Measurements from ENCODE around the gene SKI.
"Not testable (repeated sequence)": the region's sequence is repeated elsewhere in the genome, so short reads cannot be mapped to it uniquely, and the experiment has no call there.

SKI gene

DNA sequence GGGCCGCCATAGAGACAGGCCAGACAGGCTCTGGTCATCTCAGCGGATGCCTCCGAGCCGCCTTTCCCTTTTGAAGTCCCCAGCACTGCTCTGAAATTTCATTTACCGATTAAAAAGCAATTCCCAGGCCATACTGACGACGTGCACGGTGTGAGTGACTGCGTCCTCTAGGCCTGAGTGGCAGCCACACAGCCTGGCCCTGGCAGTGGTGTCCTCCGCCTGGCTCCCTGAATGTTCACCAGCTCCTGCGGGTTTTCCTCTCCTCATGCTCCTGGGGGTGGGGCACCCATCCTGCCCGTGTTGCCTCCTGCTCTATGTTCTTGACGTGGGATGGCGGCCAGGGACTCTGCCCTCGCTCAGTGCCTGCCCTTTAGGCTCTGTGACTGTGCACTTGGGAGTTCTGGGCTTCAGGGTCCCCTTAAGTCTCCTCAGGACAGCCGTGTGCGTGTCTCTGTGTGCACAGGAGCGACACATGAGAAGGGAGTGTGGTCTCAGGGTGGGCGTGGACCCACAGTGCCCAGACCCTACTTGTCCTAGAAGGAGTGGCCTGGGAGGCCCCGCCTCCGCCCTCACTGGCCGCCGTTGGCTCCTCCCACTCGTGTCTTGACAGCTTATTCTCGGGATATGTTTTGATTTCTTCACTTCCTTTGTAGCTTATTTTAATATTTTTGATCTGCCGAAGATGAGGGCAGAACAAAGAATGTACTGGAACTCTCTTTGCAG lies 3.6 kb downstream of the SKI start:
- no peak for DNase-seq

DNA sequence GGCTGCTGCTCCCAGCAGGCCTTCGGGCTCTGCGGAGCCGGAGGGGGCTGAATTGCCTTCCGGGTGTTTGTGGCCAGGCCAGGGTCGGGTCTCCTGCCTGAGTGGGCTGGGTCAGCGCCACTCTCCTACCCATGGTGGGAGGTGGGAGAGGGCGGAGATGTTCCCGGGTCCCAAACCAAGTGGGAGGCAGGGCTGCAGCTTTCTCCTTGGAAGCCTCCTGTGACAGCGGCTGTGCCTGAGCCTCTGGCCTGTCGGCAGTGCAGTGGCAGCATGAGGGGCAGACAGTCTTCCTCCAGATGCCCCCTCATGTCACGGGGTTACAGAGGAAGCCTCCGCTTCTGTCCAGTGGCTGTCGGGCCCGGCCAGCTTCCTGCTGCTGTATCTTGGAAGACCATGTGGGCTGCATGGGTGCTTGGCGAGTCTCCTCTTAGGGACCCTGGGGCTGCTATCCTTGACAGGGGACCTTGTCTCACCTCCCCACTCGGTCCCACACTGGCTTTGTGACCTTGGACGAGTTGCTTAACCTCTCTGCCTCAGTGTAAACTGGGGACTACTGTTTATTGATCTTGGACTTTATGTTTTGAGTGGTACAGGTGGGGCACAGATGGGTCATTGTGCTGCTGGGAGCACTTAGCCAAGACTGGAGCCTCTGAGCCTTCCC lies 4.3 kb downstream of the SKI start:
- DNase-seq = no peak

DNA sequence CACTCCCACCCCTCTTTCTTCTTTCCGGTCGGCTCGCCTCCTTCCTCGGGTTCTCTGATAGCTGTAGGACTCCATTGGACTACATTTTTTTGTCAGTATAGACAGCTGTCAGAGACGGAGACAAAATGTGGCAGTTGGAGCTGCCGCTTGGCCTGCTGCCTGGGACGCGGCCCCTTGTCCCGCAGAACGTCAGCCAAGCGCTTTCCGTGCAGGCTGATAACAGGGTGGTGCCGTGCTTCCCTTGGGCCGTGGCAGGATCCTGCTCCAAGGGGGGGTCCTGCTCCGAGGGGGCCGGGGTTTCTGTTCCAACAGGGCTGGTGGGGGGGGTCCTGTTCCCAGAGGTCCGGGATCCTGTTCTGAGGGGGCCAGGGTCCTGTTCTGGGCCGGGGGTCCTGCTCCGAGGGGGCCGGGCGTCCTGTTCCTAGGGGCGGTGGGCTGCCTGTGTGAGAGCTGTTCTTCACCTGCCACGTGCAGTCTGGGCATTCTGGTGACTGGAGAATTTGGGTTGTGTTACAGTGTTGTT lies 4.9 kb downstream of the SKI start:
- DNase-seq = no peak

DNA sequence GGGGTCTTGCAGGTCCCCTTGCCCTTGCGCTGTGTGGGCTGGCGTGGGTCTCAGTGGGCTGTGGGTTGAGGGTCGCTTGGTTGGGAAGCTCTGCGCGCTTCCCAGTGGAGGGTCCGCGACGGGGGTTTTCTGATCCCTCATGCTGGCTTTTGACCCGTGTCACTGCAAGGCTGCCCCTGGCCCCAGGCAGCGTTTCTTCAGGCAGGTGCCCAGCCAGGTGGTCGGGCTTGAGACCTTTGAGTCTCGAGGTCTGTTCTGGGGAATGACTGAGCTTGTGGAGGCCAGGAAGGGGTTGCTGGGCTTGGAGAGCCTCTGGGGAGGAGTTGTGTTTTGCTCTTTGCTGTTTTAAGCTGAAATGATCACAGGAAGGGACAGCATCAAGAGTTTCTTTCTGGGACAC lies 5.3 kb downstream of the SKI start:
- no peak for DNase-seq

DNA sequence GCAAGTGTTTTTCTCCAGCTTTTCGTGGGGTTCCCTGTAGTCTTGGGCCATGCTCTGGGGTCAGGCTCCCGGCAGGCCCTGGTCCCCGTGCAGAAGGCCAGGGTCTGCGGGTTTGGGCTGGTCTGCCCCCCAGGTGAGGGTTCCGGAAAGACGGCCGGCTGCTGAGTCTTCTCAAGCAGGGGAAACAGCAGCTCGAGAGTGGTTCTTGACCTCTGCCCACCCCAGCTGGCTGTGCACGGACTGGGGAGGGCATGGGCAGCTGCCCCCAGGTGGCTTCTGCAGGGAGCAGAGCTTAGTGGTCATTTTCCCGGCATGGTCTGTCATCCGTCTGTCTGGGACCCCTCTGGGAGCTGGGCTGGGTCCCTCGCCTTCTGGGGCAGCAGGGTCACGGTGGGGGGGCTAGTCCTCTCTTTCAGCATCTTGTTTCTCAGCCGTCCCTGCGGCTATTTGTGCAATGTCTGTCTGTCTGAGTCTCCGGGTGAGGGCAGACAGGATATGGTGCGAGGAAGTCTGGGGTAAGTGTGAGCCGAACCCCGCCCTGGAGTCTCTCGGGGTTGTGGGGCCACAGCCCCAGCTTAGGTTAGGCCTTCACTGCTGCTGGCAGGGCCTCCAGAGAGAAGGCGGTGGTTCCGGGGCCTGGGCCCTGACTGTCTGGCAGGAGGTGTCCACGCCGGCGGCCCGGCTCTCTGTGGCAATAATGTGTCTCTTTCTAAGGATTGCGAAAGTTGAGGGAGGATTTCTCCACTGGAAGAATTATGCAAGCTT lies 6.1 kb downstream of the SKI start:
- DNase-seq = no peak

DNA sequence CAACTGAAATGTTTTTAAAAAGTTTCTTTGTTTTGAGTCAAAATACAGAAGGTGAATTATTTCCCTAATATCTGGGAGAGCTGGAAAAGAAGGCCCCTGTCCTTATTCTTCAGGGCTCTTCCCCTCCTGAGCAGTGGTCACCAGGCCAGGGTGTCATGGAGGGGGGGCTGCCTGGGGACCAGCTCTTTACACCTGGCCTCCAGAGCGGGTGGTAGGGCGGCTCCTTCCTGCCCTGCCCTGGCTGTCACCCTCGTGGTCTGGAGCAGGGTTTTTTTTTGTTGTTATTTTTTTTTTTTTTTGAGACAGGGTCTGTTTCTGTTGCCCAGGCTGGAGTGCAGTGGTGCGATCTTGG lies 6.6 kb downstream of the SKI start:
- no peak for DNase-seq

DNA sequence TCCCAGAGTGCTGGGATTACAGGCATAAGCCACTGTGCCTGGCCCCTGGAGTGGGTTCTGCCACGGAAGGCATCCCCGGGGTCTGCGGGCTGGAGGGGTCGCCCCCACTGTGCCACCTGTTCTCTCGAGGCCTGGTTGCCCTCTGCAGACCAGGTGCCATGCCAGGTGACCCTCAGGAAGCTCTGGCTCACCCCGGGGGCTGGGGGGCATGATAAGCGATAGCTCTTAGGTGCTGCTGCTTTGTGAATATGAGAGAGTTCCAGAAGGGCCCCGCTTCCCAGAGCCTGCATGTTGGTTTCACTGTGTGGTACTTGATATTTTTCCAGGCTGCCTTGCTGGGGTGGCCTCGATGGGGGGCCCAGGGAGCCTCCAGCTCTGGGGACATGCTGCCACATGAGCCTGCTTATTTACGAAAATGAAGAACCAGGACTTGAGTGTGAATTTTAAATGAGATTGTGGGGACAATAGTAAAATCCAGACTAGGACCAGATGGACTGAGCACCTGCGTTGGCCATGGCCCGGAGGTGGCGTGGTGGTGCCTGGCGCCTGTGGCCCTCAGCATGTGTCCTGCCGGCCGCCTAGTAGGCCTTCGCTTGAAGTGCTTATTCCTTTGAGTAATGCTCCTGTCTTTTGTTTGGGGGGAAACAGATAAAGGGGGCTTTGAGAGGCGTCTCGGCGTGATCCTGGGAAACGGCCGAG lies 7.3 kb downstream of the SKI start:
- no peak for DNase-seq

DNA sequence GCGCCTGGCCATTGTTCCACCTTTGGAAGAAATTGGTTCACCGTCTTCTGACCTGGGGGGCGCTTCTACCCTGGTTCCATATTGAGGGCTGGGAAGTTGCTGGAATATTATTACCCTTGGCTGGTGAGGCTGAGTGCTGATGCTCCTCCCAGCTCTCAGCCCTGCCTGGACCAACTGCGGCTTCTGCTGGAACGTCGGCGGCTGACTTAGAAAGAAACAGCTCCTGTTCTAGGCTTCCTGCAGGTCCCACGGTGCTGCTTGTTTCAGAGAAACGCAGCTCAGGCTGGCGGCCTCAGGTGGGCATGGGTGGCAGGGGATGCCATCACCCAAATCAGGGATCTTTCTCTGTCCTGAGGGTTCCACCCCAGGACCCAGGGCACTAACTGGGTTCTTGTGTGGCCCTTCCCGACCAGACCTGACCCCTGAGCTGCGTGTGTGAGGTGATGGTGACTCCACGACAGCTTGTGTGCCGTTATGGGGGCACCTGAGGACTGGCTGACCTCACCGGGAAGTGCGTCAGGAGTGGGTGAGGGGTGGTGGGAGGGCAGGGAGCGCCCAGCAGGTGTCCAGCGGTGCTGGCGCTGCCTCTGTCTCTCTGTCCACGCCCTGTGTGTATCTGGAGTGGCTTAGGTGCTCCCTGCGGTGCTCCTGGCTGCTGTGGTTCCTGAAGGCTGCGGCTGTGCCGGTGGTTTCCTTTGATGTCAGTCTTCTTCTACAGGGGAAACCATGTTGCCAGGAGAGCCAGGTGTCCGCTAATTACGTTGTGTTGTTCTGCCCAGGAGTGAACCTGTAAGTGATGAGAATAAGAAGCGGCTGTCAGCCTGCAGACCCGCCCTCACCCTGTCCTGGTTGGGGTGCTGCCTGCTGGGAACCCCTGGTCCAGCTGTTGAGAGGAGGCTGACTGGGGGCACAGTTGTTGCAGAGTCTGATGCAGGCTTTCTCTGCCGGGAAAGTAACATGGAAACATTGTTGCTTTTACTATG lies 8.9 kb downstream of the SKI start:
- DNase-seq = no peak

DNA sequence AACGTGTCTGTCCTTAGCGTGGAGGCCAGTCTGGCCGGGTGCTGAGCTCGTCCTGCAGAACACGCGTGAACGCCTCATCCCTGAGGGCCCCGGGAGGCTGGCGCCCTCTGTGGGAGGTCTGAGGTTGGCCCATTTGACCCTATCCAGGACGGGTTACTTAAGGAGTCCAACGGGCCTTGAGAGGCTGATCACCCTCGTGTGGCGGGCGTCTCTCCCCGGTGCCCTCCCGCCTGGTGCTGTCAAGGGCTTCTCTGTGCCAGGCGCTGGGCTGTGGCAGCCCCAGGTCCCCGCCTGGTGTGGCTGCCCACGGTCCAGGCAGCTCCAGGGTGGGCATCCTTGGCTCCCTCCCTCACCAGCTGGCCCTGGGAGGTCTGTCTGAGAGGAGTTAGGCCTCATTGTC lies 9.7 kb downstream of the SKI start:
- no peak for DNase-seq

DNA sequence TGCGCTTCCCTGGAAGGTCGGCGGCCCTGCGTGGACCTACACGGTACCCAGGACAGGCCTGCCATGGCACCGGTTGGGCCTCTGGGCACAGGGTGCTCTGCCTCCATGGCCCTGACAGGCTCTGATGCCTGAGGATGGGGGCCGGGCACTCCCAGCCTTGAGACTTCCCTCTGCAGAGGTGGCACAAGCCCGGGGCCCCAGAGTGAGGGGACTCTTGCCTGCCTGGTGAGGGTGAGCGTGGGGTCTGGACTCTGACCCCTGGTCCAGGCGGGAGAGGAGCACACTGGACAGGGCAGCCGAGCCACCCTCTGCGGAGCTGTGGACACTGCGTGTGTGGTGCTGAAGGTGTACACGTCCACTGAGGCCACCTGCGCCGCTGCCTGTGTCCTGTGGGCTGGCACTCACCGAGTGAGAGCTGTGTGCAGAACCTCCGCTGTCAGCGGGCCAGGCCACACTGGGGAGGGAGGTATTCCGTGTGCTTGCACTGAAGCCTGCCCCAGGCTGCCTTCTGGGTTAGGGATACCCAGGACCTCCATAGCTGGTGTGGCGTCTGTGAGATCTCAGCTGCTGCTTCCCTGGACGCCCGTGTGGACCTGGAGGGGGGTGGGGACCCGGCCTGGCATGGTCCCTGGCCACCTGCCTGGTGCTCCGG lies 10.4 kb downstream of the SKI start:
- no peak for DNase-seq

DNA sequence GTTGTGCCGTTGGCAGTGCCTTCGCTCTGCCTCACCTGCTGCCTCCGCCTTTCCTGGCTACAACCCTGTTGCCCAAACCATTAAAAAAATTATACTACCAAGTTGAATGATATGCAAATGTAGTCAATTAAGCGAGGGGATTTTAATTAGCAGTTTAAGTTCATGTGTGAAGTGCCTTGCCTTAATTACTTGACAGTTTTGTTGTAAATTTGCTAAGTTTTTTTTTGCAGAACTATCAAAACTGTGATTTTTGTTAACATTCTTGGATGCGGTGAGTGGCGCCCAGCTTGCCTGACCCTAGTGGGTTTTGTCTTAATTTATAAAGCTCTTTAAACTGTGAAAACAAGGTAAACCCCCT lies 10.9 kb downstream of the SKI start:
- no peak for DNase-seq

DNA sequence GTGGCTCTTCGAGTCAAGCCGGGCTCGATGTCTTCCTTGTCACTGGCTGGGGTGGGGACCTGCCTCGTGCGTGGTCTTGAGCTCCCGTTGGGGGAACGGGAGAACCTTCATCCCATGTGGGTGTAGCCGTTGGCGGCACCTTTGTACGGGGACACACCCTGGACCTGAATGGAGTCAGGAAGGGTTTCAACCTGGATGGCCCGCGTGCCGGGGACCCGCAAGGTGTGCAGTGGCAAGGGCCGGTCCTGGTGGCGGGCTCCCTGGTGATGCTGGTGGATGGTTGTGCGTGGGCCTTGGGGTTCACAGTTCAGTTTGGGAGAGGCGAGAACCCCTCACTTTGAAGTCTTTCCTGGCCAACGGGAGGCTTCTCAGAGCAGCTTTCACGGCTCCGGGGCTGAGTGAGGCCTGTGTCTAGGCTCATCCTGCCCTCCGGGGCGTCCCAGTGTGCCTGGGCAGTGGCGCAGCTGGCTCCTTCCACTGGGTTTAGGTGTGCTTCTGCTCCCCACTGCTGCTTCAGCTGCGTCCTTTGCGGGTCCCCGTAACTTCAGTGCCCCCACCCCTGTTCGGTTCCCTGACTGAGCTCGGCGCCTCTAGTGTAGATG lies 11.4 kb downstream of the SKI start:
- DNase-seq = no peak

DNA sequence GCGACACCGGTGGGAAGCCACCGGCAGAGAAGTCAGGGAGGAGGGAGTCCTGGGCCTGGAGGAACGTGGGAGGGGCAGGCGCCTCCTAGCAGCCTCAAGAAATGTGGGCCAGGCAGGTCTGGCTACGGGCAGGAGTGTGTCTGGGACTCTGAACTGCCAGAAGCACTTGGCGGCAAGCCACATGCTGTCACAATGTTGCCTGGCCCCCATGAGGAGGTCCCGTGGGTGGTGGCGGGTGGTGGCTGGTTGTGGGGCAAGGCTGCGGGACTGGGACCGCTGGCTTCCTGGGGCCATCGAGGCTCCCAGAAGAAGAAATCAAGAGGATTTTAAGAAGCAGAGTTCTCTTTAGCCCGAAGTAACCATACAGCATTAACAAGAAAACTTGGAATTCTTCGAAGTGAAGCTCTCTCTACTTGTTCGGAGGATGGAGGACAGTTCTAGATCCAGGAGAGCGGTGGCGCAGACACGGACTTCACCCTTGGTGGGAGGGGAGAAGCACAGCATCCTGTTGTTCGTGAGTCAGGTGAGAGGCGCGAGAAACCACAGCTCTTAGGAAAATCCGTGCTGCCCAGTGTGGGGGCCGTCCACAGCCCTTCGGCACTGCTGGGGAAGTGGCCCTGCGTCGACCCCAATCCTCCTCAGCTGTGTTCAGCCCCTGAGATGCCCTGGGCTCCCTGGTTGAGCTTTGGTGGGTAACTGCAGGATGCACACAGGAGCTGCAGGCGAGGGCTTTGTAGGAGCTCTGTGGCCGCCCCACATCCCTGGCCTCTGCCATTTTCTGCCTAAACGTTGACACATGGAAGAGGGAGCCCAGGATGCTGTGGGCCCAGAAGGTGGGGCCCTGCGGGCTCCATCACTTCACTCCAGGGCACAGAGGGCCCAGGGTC lies 12.4 kb downstream of the SKI start:
- DNase-seq = no peak

DNA sequence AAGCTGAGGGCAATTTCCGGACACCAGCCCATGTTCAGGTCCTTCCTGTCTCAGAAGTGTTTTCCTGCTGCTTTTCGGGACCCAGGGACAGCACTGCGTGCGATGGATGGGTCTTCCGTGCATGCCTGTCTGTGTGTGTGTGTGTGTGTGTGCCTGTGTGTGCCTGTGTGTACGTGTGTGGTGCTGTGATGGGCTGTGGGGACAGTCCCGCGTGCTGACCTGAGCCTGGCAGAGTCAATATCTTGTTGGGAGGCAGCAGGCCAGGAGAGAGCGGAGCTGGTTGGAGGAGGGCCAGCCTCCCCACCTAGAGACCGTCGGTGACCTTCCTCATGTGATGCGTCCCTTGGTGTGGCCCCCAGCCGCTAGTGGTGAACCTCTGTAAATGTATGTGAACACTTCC lies 13.7 kb downstream of the SKI start:
- no peak for DNase-seq

DNA sequence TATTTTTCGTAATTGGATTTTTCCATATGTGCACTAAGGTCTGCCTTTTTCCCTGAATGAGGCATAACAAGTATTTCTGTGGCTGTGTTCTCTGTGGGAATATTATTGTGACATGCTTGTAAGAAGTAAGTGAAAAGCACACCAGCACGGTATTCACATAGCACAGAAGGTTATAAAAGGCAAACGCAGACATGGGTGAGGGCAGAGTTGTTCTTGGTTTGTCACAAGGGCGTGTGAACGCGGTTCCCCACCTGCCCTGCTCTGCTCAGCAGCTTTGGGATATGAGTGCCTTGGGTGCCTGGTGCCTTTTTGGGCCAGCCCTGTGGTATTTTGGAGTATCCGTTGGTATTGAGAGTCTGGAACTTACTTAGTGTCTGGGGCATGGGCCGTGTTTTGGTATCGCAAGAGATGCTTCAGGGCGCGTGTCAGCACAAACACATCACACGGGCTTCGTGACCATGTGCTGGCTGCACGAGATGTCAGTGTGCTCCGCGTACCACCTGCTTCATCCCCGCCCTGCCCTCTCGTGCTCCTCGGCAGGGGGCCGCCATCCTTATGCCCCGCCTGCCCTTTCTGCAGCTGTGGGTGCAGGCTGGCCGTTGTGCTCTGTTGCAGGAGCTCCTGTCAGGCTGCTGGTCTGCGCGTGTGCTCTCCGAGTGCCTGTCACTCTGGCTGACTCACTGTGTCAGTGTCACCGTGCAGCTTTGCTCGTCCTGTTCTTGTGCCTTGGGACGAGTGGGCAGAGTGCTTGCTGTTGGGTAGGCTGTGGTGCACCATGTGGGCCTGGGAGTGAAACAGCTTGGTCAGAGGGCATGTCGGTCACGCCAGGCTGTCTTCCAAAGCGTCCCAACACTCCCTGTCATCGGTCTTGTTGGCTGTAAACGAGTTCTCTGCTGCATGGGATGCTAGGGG lies 15.0 kb downstream of the SKI start:
- no peak for DNase-seq

DNA sequence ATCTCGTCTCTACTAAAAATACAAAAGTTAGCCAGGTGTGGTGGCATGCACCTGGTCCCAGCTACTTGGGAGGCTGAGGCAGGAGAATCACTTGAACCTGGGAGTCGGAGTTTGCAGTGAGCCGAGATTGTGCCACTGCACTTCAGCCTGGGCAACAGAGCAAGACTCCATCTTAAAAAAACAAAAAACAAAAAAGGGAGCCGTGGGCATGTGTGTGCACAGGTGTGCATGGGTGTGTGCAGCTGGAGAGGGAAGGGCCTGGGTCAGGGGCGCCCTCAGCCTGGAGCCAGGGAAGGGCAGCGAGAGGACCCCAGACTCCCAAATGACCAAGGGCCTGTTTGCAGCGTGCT lies 18.9 kb downstream of the SKI start:
- not testable (repeated sequence) for DNase-seq

DNA sequence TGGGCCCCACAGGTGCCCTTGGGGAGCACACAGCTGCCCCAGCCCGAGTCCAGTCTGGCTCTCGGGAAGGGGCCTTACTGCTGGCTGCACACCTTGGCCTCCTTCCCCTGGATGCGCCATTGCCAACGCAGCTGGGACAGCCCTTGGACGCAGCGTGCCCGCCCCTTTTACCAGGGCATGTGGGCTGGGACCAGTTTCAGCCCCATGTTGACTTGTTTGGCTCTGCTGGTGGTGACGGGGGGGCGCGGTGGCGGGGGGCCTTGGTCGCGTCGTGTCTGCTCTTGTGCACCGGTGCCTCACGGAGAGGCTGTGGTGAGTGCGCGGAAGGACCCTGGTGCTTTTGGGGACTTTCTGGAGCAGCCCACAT lies 19.6 kb downstream of the SKI start:
- no peak for DNase-seq

DNA sequence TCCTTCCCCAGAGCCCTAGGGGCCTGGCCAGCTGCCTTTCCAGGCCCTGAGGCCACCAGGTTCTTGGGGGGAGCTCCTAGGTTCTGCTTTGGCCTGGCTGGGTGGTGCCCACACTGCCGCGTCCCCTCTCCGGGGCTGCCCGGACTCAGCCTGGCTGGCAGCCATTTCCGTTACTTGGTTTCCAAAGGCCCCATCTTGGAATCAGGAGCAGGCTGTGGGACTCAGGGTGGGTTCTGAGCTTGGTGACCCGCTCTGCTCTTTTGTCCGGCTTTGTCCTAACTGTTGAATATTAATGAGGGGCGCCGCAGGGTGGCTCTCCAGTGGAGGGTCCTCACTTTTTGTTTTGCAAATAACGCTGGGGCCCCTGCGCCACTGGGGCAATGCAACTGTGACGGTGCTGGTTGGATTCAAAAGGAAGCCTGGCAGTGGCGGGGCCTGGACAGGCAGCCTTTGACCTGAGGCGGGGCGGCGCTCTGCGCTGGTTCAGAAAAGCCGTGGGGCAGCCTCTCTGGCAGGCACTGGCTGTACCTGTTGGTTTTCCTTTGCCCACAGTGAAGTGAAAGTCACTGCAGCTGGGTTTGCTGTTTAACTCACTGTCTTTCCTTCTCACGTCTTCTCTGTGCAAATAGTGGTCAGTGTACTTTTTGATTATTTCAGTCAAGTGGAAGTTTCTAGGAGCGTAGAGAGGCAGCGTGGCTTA lies 20.2 kb downstream of the SKI start:
- no peak for DNase-seq

All from NCI-H1092 treated with DMSO at 0.1 percent for 48 hours (cell line).